AG04449 (cell line): Measurements from ENCODE around the gene UFD1.

Experiments
- CTCF ChIA-PET: fragments of 350-600 bp; formaldehyde crosslinking; extraction: SDS; loops from one replicate; lab custom pipeline; 2021; ENCODE audit warnings: antibody characterized with exemption; lab: Yijun Ruan, JAX
- POLR2A ChIA-PET: fragments of 400-600, 350-600 bp; formaldehyde crosslinking; extraction: SDS; loops from one replicate; lab custom pipeline; 2020; ENCODE audit warnings: antibody characterized with exemption, inconsistent platforms; lab: Yijun Ruan, JAX
- DNase-seq: peaks from one replicate; pipeline ENCODE4 v3.0.0-alpha.2; 2010; ENCODE audit warnings: low read depth, low spot score
- H3K4me3 ChIP-seq: 2 replicates; pipeline ENCODE4 v1.5.1; 2011; ENCODE audit warnings: low read depth, mild to moderate bottlenecking, control low read depth, low read length
- TF ChIP-seq, protein P1 (sequence below): IDR thresholded peaks from one replicate; pipeline ENCODE4 v1.5.1; 2011; ENCODE audit warnings: mild to moderate bottlenecking, moderate library complexity, low read length, control low read depth, inconsistent platforms; ENCODE audit not compliant: insufficient read depth; ENCODE audit errors: missing control alignments

UFD1 gene

DNA sequence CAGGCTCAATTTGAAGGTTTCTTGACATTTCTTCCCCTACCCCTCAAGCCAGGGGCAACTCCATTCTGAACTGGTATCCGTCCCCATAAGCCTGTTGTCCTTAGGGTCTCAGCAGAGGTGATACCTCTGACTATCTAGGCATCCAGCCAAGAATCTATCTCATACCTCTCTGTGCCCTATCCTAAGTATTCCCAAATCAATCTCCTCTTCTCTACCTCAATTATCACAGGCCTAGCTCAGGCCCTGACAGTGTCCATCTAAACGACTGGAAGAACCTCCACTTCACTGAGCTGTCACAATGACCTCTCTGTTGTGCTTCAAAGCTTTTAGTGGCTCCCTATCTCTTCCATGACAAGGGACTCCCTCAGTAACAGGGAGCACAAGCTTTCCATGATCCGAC lies 74.3 kb downstream of the UFD1 start:
- H3K4me3 ChIP-seq, result no peak overlapping the region
- TF ChIP-seq, protein P1, sequence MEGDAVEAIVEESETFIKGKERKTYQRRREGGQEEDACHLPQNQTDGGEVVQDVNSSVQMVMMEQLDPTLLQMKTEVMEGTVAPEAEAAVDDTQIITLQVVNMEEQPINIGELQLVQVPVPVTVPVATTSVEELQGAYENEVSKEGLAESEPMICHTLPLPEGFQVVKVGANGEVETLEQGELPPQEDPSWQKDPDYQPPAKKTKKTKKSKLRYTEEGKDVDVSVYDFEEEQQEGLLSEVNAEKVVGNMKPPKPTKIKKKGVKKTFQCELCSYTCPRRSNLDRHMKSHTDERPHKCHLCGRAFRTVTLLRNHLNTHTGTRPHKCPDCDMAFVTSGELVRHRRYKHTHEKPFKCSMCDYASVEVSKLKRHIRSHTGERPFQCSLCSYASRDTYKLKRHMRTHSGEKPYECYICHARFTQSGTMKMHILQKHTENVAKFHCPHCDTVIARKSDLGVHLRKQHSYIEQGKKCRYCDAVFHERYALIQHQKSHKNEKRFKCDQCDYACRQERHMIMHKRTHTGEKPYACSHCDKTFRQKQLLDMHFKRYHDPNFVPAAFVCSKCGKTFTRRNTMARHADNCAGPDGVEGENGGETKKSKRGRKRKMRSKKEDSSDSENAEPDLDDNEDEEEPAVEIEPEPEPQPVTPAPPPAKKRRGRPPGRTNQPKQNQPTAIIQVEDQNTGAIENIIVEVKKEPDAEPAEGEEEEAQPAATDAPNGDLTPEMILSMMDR, result no peak
- CTCF ChIA-PET, result interaction anchor here (1.4 kb wide), 1 partner anchor 12 kb away, joined by 4 read pairs; no protein-coding TSS in a partner anchor
- no peak for DNase-seq
- POLR2A ChIA-PET, result no interaction called here

- POLR2A ChIA-PET, result no interaction called here
- no peak for DNase-seq
- TF ChIP-seq, protein P1, result no peak
- CTCF ChIA-PET, result no interaction called here
- H3K4me3 ChIP-seq, result no peak overlapping the region
Observed at GRCh38 chr22:19402642-19403191, 76.3 kb downstream of the UFD1 start.

GRCh38 chr22:19401483-19401882 lies 77.5 kb downstream of the UFD1 start:
- no peak for DNase-seq

GRCh38 chr22:19400881-19401280 lies 78.1 kb downstream of the UFD1 start:
- DNase-seq, result no peak
- TF ChIP-seq, protein P1, result no peak
- H3K4me3 ChIP-seq, result no peak overlapping the region
- ChIA-PET POLR2A (no interaction called here), CTCF (interaction anchor here (0.7 to 0.9 kb wide), 2 partner anchors 15 to 229 kb away, joined by 3 read pairs; no protein-coding TSS in a partner anchor)

More at GRCh38 chr22:19401483-19401882, 77.5 kb downstream of the UFD1 start:
- ChIA-PET POLR2A (no interaction called here), CTCF (no interaction called here)
- TF ChIP-seq, protein P1, result no peak
- H3K4me3 ChIP-seq, result no peak overlapping the region
